PC-9 (cell line): ENCODE results near the gene SLIT1.

Source experiments
- EZH2 ChIP-seq: fragments of 200-600 bp; sonication (generic); IDR thresholded peaks from 2 replicates; pipeline ENCODE4 v1.8.0; 2017; ENCODE audit warnings: antibody characterized with exemption, low read depth
- TF ChIP-seq, protein P1 (sequence below): fragments of 200-600 bp; sonication (generic); conservative IDR thresholded peaks from 2 replicates; pipeline ENCODE4 v1.6.1; 2017; ENCODE audit warnings: mixed run types, antibody characterized with exemption, mild to moderate bottlenecking, moderate library complexity

DNA sequence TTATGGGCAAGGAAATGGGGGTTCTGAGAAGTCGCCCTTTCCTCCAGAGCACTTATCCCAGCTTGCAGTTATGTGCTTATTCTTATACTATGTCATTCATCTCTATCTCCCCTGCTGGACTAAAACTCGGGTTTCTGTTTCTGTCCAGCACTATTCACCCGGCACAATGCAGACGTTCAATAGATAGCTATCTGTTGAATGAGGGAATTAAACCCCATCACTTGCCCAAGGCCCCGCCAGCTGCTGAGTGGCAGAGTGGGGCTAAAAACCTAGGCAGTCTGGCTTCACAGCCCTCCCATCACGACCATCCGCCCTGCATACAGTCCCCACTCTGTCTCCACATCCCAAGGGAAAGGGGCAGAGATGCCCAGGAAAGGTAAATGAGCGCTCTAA lies 5.4 kb downstream of the SLIT1 start:
- TF ChIP-seq, protein P1, sequence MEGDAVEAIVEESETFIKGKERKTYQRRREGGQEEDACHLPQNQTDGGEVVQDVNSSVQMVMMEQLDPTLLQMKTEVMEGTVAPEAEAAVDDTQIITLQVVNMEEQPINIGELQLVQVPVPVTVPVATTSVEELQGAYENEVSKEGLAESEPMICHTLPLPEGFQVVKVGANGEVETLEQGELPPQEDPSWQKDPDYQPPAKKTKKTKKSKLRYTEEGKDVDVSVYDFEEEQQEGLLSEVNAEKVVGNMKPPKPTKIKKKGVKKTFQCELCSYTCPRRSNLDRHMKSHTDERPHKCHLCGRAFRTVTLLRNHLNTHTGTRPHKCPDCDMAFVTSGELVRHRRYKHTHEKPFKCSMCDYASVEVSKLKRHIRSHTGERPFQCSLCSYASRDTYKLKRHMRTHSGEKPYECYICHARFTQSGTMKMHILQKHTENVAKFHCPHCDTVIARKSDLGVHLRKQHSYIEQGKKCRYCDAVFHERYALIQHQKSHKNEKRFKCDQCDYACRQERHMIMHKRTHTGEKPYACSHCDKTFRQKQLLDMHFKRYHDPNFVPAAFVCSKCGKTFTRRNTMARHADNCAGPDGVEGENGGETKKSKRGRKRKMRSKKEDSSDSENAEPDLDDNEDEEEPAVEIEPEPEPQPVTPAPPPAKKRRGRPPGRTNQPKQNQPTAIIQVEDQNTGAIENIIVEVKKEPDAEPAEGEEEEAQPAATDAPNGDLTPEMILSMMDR, result no peak
- no peak for TF ChIP-seq EZH2
